HG02588 (cell line): ENCODE measurements around the gene GABRB1.

Experiments
- ATAC-seq: cut with Tn5 transposase; IDR thresholded peaks from one replicate; pipeline ENCODE4 v1.9.1; 2021; ENCODE audit warnings: mild to moderate bottlenecking, moderate library complexity; ENCODE audit not compliant: unreplicated experiment

The GABRB1 gene

GRCh38 chr4:47109379-47109778 is 78.0 kb downstream of the GABRB1 start:
- ATAC-seq, result no peak

- no peak for ATAC-seq
Measured at GRCh38 chr4:47110546-47111132, 79.3 kb downstream of the GABRB1 start.

GRCh38 chr4:47118192-47118929 is 87.0 kb downstream of the GABRB1 start:
- no peak for ATAC-seq

- no peak for ATAC-seq
Measured at GRCh38 chr4:47120783-47121182, 89.4 kb downstream of the GABRB1 start.

GRCh38 chr4:47122592-47123291 is 91.4 kb downstream of the GABRB1 start:
- ATAC-seq, result peak; percentile 91

GRCh38 chr4:47128991-47129390 is 97.6 kb downstream of the GABRB1 start:
- ATAC-seq, result no peak

- ATAC-seq, result no peak
Measured at GRCh38 chr4:47135210-47135609, 103.8 kb downstream of the GABRB1 start.

GRCh38 chr4:47143261-47143660 is 111.9 kb downstream of the GABRB1 start:
- no peak for ATAC-seq

GRCh38 chr4:47145630-47146029 is 114.3 kb downstream of the GABRB1 start:
- peak; percentile 98 for ATAC-seq

- no peak for ATAC-seq
Measured at GRCh38 chr4:47154816-47155370, 123.5 kb downstream of the GABRB1 start.

- ATAC-seq, result no peak
Measured at GRCh38 chr4:47155919-47156318, 124.6 kb downstream of the GABRB1 start.

- no peak for ATAC-seq
Measured at GRCh38 chr4:47160095-47160494, 128.7 kb downstream of the GABRB1 start.

- no peak for ATAC-seq
Measured at GRCh38 chr4:47167081-47168035, 136.0 kb downstream of the GABRB1 start.

GRCh38 chr4:47184083-47184482 is 152.7 kb downstream of the GABRB1 start:
- ATAC-seq, result no peak

- no peak for ATAC-seq
Measured at GRCh38 chr4:47185761-47186160, 154.4 kb downstream of the GABRB1 start.

GRCh38 chr4:47187608-47188007 is 156.2 kb downstream of the GABRB1 start:
- no peak for ATAC-seq

- ATAC-seq, result no peak
Measured at GRCh38 chr4:47193179-47193578, 161.8 kb downstream of the GABRB1 start.

- no peak for ATAC-seq
Measured at GRCh38 chr4:47194036-47194737, 162.8 kb downstream of the GABRB1 start.

GRCh38 chr4:47195706-47196105 is 164.3 kb downstream of the GABRB1 start:
- ATAC-seq, result no peak

GRCh38 chr4:47198791-47199190 is 167.4 kb downstream of the GABRB1 start:
- ATAC-seq, result no peak
